GM18870 (cell line): ENCODE results near the gene CAMKK2.
"Not testable (repeated sequence)": the region's sequence is repeated elsewhere in the genome, so short reads cannot be mapped to it uniquely, and the experiment has no call there.

Experiments
- ATAC-seq: cut with Tn5 transposase; IDR thresholded peaks from one replicate; pipeline ENCODE4 v1.9.1; 2021; ENCODE audit warnings: moderate library complexity; ENCODE audit not compliant: unreplicated experiment

The CAMKK2 gene

DNA sequence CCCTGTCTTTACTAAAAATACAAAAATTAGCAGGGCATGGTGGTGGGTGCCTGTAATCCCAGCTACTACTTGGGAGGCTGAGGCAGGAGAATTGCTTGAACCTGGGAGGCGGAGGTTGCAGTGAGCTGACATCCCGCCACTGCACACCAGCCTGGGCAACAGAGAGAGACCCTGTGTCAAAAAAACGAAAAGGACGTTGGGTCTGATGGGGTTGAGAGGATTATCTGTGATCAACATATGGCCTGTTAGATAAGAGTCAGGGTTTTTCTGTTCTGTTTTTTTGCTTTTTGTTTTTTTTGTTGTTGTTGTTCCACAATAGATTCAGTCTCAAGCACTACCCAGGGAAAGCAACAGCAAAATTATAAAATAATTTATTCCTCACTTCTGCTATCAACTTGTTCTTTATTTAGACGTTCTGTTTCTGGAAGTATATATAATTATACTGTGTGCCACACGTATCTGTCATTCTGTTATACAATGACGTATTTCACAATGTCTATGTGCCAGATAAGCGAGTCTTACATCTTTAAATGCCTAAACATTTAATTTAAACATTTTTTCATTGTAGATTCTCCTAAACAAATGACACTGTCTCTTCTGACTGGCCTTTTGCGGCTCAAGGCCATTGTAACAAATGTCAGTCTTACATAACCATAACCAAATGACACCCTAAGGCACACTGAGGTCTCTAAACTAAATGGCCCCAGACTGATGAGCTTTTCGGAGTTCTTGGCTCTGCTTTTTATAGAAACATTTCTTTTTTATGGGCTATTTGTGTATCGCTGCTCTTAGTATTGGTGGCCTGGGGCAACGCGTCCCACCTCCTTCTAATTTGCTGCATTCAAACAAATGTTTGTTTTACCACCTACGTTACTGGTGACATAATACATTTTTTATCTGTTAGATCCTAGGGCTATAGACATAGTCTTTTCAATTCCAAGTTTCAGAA is 93.8 kb downstream of the CAMKK2 start:
- ATAC-seq = no peak

DNA sequence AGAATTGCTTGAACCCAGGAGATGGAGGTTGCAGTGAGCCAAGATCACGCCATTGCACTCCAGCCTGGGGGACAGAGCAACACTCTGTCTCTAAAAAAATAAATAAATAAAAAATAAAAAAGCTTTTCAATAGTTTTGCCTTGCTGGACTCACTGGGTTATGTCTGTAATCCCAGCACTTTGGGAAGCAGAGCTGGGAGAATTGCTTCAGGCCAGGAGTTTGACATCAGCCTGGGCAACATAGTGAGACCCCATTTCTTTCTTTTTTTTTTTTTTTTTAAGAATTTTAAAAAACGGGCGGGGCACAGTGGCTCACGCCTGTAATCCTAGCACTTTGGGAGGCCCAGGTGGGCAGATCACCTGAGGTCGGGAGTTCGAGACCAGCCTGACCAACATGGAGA is 95.4 kb downstream of the CAMKK2 start:
- not testable (repeated sequence) for ATAC-seq

DNA sequence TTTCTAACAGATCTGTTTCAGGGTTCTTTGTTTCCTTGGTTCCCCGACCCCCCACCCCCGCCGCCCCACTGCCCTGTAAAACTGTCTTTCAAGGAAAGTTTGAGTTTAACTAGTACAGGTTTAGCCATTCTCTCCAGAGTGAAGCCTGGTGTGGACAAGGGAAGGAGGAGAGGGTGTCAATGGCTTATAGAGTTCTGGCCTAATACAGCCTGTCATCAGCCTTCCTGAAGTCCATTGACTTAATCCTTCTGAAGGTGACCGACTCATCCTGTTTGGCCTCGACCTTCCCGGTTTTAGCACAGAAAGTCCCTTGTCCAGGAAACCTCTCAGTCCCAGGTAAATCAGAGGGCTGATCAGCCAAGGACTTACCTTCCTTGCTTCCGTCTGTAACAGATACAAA is 97.6 kb downstream of the CAMKK2 start:
- no peak for ATAC-seq

DNA sequence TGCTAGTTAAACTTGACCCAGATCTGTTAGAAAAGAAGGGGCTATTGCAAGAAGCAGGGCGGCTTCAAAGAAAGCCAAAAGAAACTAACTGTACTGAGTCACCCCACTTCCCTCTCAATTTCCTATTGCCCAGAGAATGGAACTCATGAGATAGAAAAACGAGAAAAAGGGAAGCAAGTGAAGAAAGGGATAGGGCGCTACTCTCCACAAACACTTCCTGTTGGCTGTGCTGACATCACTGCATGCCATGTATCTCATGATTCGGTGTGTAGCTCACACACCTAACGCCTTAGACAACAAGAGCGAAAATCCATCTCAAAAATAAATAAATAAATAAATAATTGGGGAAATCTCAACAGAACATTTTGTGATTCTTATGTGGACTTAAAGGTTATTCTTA is 99.6 kb downstream of the CAMKK2 start:
- no peak for ATAC-seq

DNA sequence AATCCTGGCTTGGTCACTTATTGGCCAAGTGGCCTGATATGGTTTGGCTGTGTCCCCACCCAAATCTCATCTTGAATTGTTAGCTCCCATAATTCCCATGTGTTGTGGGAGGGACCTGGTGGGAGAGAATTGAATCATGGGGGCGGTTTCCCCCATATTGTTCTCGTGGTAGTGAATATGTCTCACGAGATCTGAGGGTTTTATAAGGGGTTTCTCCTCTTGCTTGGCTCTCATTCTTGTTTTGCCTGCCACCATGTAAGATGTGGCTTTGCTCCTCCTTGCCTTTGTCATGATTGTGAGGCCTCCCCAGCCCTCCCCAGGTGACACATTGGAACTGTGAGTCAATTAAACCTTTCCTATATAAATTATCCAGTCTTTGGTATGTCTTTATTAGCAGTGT is 105.4 kb downstream of the CAMKK2 start:
- no peak for ATAC-seq

DNA sequence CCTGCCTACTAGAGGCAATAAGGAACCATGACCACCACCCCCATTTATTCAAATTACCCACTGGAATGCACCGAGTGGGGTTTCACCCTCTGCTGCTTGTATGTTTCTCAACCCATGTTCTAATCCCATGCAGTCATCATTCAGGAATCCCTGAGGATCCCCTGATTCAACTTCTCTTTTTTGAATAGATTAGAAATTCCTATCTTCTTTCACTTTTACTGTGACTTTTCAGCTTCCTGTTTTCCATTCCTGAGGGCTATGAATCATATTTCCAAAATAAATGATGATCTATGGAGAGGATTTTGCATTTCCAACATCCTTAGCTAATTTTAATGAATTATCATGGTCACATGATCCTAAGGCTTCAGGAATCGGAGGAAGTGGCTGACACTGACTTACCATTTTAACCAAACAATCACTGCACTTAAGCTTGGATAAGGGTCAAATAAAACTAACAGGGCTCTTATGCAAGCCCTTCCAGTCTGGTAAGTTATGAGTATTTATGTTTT is 105.9 kb downstream of the CAMKK2 start:
- no peak for ATAC-seq

DNA sequence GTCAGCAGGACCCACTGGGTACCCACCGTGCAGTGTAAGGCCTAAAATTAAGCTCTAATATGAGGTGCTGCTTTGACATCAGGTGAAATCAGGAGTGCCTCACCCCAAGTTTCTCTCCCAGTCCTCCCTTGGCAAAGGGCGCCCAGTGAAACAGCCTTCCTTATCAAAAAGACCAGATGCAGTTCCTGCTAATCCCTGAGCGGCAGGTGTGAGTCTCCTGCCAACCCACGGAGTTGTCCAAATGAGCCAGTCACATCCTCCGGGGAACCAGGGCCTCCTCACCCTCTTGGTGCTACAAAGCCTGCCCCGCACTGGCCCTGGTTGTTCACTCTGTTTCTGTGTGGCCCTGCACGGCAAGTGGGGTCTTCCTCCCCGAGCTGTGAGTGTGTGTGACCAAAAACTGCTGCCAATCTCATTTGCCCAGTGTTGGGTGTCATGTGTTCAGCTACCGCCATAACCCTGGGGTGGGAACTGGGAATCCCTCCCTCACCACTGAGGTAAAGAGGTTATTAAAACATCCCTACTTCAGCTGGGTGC is 106.8 kb downstream of the CAMKK2 start:
- no peak for ATAC-seq

DNA sequence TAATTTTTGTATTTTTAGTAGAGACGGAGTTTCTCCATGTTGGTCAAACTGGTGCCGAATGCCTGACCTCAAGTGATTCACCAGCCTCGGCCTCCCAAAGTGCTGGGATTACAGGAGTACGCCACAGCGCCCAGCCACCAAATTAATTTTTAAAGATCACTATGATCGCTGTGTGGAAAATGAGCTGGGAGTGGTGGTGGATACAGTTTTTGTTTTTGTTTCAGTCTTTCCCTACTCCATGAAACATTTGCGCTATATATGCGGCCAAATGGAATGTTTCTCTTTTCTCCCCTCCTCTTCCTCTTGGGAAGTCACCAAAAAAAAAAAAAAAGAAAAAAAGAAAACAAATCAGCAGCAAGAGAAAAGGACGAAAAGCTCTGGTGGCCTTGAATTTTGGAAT is 107.4 kb downstream of the CAMKK2 start:
- no peak for ATAC-seq

DNA sequence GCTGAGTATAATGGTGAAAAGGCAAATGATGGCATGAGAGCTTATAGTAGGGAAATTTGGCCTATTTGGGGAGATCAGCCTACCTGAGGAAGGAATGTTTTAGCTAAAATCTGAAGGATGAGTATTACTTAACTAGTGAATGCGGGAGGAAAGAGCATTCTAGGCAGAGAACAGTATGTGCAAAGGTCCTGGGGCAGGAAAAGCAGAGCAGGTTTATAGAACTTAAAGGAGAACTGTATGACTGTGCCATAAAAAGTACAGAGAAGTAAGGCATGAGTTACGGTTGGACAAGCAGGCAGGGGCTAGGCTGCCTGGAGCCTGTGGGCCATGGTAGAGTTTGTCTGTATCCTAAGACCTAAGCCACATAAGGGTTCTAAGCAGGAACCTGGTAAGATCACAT is 108.3 kb downstream of the CAMKK2 start:
- no peak for ATAC-seq
